Activated T-helper 1 cell treated with Interleukin-2 at 50 U/mL for 16 hours (primary cell): Measurements from ENCODE around the gene PTPRD.

Experiments
- DNase-seq: peaks from one replicate; pipeline ENCODE4 v3.0.0-alpha.2; 2020; ENCODE audit warnings: low read depth

The PTPRD gene

GRCh38 chr9:8677741-8678140, 1935.1 kb downstream of the PTPRD start:
- DNase-seq = no peak

DNA sequence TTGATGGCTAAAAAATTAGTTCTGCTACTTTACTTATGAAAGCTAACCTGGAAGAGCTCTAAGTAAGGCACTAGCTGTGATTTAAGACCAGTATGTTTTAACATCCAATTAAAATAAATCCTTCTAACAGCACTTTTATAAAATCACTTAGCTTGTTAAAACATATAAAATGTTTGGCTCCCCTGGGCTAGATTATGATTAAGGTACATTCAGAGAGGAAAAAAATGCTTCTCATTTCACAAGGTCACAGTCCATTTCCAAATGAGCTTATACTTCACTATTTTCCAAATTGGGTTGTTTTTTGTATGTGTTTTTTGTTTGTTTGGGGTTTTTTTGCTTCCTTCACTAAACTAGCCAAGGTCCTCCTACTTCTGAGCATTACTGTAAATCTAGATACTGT, 1938.3 kb downstream of the PTPRD start:
- no peak for DNase-seq

DNA sequence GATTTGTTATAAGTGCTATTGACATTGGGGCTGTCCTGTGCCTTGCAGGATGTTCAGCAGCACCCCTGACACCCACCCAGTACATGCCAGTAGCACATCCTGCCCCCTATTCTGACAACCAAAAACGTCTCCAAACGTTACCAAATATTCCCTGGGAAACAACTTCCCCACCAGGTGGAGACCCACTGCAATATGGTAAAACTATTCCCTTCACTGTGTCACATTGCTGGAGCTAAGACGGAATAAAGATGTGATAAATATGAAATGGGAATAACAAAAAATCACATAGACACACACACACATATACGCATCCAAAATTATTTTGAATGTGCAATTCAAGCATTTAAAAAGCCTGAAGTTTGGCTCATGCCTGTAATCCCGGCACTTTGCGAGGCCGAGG, 1939.0 kb downstream of the PTPRD start:
- DNase-seq = no peak

DNA sequence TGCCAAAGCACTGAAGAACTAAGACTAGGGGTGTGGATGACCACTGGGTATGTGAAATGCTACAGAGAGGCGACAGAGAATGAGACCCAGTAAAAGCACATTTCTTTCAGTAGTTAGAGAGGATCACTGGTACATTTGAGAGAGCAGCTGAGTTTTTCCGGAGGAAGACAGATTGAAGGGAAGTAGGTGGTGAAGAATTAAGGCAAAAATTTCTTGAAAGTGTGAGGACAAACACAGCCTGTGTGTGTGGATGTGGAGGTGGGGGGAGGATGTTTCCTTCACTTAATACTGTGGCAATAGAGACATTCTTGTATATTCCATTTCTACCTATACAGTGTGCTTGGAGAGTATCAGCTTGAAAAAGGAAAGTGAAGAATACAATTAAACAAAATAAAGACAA, 1942.1 kb downstream of the PTPRD start:
- DNase-seq = no peak

- DNase-seq = no peak
Measured at GRCh38 chr9:8668751-8669150, 1944.1 kb downstream of the PTPRD start.

GRCh38 chr9:8668231-8668630, 1944.6 kb downstream of the PTPRD start:
- no peak for DNase-seq

GRCh38 chr9:8666060-8666459, 1946.7 kb downstream of the PTPRD start:
- DNase-seq = no peak

DNA sequence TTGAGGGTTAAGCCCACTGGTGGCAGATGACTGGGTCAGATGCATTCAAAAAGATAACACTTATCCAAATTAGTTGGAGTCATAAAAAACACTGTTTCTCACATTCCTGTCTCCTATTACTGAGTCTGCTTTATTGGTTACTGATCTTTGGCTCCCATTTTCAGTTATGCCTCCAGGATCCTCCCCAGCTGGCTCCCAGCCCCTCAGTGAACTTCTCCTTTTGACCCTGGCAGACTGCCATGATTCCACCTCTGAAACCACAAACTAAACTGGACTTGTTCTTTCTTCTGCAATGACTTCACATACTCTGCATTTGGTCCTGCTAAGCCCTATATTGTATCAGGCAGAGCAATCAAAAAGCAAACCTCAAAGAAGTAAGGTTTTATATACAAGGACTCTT, 1952.4 kb downstream of the PTPRD start:
- DNase-seq = no peak

DNA sequence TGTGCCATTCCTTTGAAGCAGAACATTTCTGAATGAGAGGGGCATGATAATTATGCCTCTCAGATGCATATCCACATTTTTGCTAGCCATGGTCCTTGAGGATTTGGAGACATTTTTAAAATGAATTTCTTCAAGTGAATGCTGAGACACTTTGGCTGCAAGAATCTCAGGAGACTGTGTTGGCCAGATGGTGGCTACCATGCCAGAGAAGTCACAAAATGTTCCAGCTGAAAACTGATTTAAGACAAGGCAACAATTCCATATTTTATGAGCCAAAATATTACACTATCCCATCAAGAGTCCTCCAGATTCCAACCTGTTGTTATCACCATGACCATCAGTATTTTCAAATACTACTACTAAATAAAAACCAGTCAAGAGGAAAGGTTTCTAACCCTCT, 1953.7 kb downstream of the PTPRD start:
- no peak for DNase-seq

GRCh38 chr9:8655071-8655470, 1957.7 kb downstream of the PTPRD start:
- no peak for DNase-seq

DNA sequence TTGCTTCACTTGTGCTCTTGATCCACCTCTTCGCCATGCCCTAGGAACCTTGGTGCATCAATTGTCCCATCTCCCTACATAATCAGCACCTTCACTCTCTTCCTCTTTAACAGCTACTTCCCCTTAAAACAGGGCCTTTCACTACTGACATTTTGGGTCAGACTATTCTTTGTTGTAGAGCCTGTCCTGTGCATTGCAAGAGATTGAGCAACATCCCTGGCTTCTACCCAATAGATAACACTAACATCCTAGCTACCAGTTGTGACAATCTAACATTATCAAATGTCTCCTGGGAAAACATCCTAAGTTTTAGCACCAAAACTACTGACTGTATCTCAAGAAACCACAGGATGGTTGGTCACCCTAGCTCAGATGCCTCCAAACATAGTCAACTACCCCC, 1958.9 kb downstream of the PTPRD start:
- no peak for DNase-seq

- DNase-seq = no peak
Measured at GRCh38 chr9:8653111-8653510, 1959.7 kb downstream of the PTPRD start.

DNA sequence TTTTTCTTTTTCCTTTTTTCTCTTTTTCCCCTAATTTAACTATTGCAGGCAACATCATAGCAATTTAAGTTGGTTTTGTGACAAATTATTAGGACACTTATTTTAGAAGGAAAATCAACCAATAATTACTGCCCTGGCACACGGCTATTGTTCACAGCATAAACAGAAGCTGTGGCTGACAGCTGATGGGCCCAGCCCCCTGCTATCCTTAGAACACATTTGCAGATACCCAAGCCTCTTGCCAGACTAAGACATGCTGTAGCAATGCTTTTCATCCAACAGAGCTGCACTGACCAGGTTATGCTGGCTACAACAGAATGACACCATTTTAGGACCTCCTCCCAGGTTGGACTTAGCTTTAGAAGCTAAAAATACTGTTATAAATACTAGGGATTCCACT, 1960.5 kb downstream of the PTPRD start:
- DNase-seq = no peak

- no peak for DNase-seq
Measured at GRCh38 chr9:8651846-8652215, 1961.0 kb downstream of the PTPRD start.

GRCh38 chr9:8651070-8651845, 1961.5 kb downstream of the PTPRD start:
- DNase-seq = no peak

DNA sequence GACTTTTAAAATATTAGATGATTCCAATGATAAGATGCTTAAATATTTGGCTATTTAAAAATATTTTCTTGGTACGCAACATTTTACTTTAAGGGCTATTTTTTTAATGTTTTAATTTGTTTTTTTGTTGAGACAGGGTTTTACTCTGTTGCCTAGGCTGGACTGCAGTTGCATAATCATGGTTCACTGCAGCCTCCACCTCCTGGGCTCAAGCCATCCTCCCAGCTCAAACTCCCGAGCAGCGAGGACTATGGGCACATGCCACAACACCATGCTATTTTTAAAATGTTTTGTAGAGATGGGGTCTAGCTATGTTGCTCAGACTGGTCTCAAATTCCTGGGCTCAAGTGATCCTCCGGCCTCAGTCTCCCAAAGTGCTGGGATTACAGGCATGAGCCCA, 1963.0 kb downstream of the PTPRD start:
- no peak for DNase-seq

GRCh38 chr9:8649160-8649559, 1963.6 kb downstream of the PTPRD start:
- no peak for DNase-seq

GRCh38 chr9:8648271-8648845, 1964.4 kb downstream of the PTPRD start:
- DNase-seq = no peak

- no peak for DNase-seq
Measured at GRCh38 chr9:8647824-8648223, 1965.0 kb downstream of the PTPRD start.

DNA sequence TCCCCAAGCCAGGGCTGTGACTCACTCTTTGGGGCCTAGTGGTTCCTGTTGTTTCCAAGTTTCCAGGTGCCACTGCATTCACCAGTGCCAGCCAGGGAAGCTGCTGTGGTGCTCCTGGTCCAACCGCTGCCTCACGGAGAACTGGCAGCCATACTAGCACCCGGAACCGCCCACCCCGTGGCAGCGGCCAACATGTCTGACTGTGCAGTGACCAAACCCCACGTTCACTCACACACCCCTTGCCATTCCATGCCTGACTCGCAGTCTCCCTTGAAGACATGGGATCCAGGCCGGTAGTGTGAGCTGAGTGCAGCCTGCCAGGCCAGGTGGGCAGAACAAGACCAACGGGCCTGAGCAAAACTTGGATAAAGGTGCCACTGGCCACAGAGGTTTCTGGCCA, 1968.2 kb downstream of the PTPRD start:
- DNase-seq = no peak

DNA sequence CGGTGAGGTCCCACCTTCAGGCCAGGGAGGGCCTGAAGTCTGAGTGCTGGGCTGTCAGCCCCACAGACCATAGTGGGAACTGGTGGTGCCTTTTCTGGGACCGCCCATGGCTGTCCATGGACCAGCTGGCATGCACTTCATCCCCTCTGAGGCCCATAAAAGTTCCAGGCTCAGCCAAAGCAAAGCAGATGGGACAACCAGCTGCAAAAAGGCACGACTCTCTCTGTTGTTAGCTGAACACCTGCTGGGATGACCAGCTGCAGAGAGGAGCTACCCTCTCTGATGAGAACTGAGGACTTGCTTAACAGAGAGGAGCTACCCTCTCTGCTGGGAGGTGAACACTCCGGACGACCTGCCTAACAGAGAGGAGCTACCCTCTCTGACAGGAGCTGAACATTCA, 1968.9 kb downstream of the PTPRD start:
- DNase-seq = no peak

DNA sequence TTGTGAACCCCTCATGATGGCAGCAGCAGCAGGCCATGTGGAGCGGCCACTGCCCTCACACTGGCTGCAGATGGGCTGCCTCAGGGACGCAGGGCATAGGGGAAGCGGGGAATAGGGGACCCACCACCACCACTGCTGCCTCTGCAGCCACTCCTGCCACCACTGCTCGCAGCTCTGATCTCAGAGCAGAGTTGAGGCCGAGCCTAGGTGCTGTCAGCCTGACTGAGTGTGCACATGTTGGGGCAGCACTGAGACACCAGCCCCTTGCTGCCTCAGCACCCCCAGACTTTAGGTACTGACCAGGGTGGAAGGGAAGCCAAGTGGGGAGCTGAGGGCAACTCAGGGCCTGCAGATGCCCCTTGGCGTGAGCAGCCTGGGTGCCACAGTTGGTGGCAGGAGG, 1969.3 kb downstream of the PTPRD start:
- no peak for DNase-seq

GRCh38 chr9:8640761-8641160, 1972.0 kb downstream of the PTPRD start:
- no peak for DNase-seq

GRCh38 chr9:8637626-8638025, 1975.2 kb downstream of the PTPRD start:
- no peak for DNase-seq
